ENCODE measurements around the gene ALDH1A3. TPM values are rescaled to one million over a fixed set of nuclear protein-coding genes. Genes with fewer than 3 reads are reported as not detected.
"Not testable (repeated sequence)": the region's sequence is repeated elsewhere in the genome, so short reads cannot be mapped to it uniquely, and the experiment has no call there.

Gene ALDH1A3
- total RNA-seq, 5 donors from 2014 or later (not counting 1 experiment from before 2014, with no cell fraction given) = 0.26 to 1.2 (median 0.38) TPM; not detected in 2

- Histone ChIP-seq H3K27me3 (replicated peaks in 1 of 2; ENCODE audit: control insufficient read depth in 2 of 2, extremely low read depth in 1 of 2, insufficient read depth in 2 of 2, low read length in 1 of 2) (peaks cover 6 to 36% of the 10 kb centered on the region in 2 experiments), H3K4me3 (ENCODE audit: control insufficient read depth in 1 of 2, extremely low read depth in 1 of 2, low read length in 1 of 2) (peak overlapping the region; percentile 11 to 44), H3K27ac (ENCODE audit: low read length) (no peak overlapping the region), H3K9me3 (no peaks in the 10 kb centered on the region), H3K36me3 (ENCODE audit: control insufficient read depth in 2 of 2, extremely low read depth in 1 of 2, insufficient read depth in 1 of 2, low read length in 1 of 2) (no peaks in the 10 kb centered on the region), H3K4me1 (ENCODE audit: control insufficient read depth in 1 of 2, extremely low read depth in 1 of 2, insufficient read depth in 2 of 2, low read length in 2 of 2) (peaks cover 0 to 11% of the 10 kb centered on the region in 2 experiments)
- POLR2A ChIA-PET = no interaction called here
- Mint-ChIP-seq H3K4me1 (peaks cover 6 to 9% (median 6%) of the 10 kb centered on the region in 3 donors), H3K27ac (peak overlapping the region in 1 of 2 donors; percentile 66), H3K27me3 (peaks cover 12 to 22% of the 10 kb centered on the region in 2 donors), H3K36me3 (no peaks in the 10 kb centered on the region), H3K9me3 (no peaks in the 10 kb centered on the region), H3K4me3 (peak overlapping the region; percentile 77 to 81 (median 81))
- 23% methylated on average over 44 of the region's 47 CpGs for WGBS (ENCODE audit: insufficient coverage)
- peak in 34 of 35 experiments; percentile 12 to 70 (median 42) for DNase-seq
- CTCF ChIA-PET = interaction anchor here in 1 of 2 donors (1.3 kb wide), 1 partner anchor 45 kb away, joined by 4 read pairs; no protein-coding TSS in a partner anchor
- peak; percentile 83 to 96 (median 88) for ATAC-seq (replicated peaks in 1 of 4)
Observed at GRCh38 chr15:100849021-100849854, 30.4 kb upstream of the ALDH1A3 start.

- Histone ChIP-seq H3K36me3 (ENCODE audit: control insufficient read depth in 2 of 2, extremely low read depth in 1 of 2, insufficient read depth in 1 of 2, low read length in 1 of 2) (no peaks in the 10 kb centered on the region), H3K4me1 (ENCODE audit: control insufficient read depth in 1 of 2, extremely low read depth in 1 of 2, insufficient read depth in 2 of 2, low read length in 2 of 2) (peaks cover 0 to 11% of the 10 kb centered on the region in 2 experiments), H3K4me3 (ENCODE audit: control insufficient read depth in 1 of 2, extremely low read depth in 1 of 2, low read length in 1 of 2) (peak overlapping the region; percentile 11 to 44), H3K27ac (ENCODE audit: low read length) (no peak overlapping the region), H3K27me3 (replicated peaks in 1 of 2; ENCODE audit: control insufficient read depth in 2 of 2, extremely low read depth in 1 of 2, insufficient read depth in 2 of 2, low read length in 1 of 2) (peaks cover 6 to 37% of the 10 kb centered on the region in 2 experiments), H3K9me3 (no peaks in the 10 kb centered on the region)
- ATAC-seq (replicated peaks in 1 of 4) (peak in 1 of 4 experiments; percentile 42), DNase-seq (no peak)
- CTCF ChIA-PET = interaction anchor here in 1 of 2 donors (1.3 kb wide), 1 partner anchor 46 kb away, joined by 4 read pairs; no protein-coding TSS in a partner anchor
- POLR2A ChIA-PET = no interaction called here
- Mint-ChIP-seq H3K27me3 (peaks cover 9 to 24% of the 10 kb centered on the region in 2 donors), H3K4me3 (peak overlapping the region; percentile 77 to 81 (median 81)), H3K4me1 (peaks cover 6 to 9% (median 6%) of the 10 kb centered on the region in 3 donors), H3K27ac (no peak overlapping the region), H3K9me3 (no peaks in the 10 kb centered on the region), H3K36me3 (no peaks in the 10 kb centered on the region)
- WGBS (ENCODE audit: insufficient coverage) = 10% methylated on average over 18 of the region's 22 CpGs
Observed at GRCh38 chr15:100849855-100850218, 29.8 kb upstream of the ALDH1A3 start.

- ATAC-seq (replicated peaks in 1 of 4); H3K36me3 Mint-ChIP-seq; CTCF ChIA-PET: not testable (repeated sequence)
Observed at GRCh38 chr15:100851428-100852015, 28.1 kb upstream of the ALDH1A3 start.

DNA sequence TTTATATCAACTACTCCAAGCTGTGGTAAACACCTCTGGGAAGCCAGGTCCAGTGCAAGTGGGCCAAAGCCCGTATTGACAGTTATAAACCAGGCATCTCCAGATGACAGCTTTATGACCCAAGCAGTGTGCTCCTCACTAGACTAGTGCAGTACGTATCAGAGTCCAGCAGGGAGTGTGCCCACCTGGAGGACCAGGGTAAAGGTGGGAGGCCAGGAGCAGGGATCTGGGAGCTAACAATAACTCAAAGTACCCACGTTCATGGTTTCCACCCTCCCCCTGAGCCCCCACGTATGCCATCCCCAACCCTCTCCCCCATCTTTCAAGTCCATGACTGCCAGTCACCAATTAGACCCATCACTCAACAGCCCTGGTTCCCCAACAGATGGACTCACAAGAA is 27.0 kb upstream of the ALDH1A3 start:
- peaks cover 6 to 9% (median 6%) of the 10 kb centered on the region in 3 donors for H3K4me1 Mint-ChIP-seq
- CTCF ChIA-PET = no interaction called here
- H3K4me3 ChIP-seq (ENCODE audit: control insufficient read depth in 1 of 2, extremely low read depth in 1 of 2, low read length in 1 of 2) = no peak overlapping the region
- WGBS (ENCODE audit: insufficient coverage) = 77% methylated on average over 4 of the region's 4 CpGs
- no peak overlapping the region for H3K27ac ChIP-seq (ENCODE audit: low read length)
- DNase-seq = no peak
- H3K36me3 Mint-ChIP-seq = no peaks in the 10 kb centered on the region
- no peak overlapping the region for H3K27ac Mint-ChIP-seq
- peaks cover 0 to 11% of the 10 kb centered on the region in 2 experiments for H3K4me1 ChIP-seq (ENCODE audit: control insufficient read depth in 1 of 2, extremely low read depth in 1 of 2, insufficient read depth in 2 of 2, low read length in 2 of 2)
- H3K9me3 ChIP-seq = no peaks in the 10 kb centered on the region
- H3K36me3 ChIP-seq (ENCODE audit: control insufficient read depth in 2 of 2, extremely low read depth in 1 of 2, insufficient read depth in 1 of 2, low read length in 1 of 2) = no peaks in the 10 kb centered on the region
- no peak for ATAC-seq (replicated peaks in 1 of 4)
- H3K27me3 Mint-ChIP-seq = peaks cover 0 to 16% of the 10 kb centered on the region in 2 donors
- H3K27me3 ChIP-seq (replicated peaks in 1 of 2; ENCODE audit: control insufficient read depth in 2 of 2, extremely low read depth in 1 of 2, insufficient read depth in 2 of 2, low read length in 1 of 2) = peaks cover 2 to 34% of the 10 kb centered on the region in 2 experiments
- POLR2A ChIA-PET = no interaction called here
- H3K4me3 Mint-ChIP-seq = no peak overlapping the region
- no peaks in the 10 kb centered on the region for H3K9me3 Mint-ChIP-seq

More at GRCh38 chr15:100851428-100852015, 28.1 kb upstream of the ALDH1A3 start:
- H3K4me1 Mint-ChIP-seq; POLR2A ChIA-PET; H3K36me3 ChIP-seq (ENCODE audit: control insufficient read depth in 2 of 2, extremely low read depth in 1 of 2, insufficient read depth in 1 of 2, low read length in 1 of 2); H3K9me3 Mint-ChIP-seq; H3K27ac Mint-ChIP-seq; H3K9me3 ChIP-seq; H3K27ac ChIP-seq (ENCODE audit: low read length); H3K4me3 ChIP-seq (ENCODE audit: control insufficient read depth in 1 of 2, extremely low read depth in 1 of 2, low read length in 1 of 2); H3K4me3 Mint-ChIP-seq; DNase-seq: not testable (repeated sequence)
- peaks cover 0 to 11% of the 10 kb centered on the region in 2 experiments for H3K4me1 ChIP-seq (ENCODE audit: control insufficient read depth in 1 of 2, extremely low read depth in 1 of 2, insufficient read depth in 2 of 2, low read length in 2 of 2)
- peaks cover 7 to 23% of the 10 kb centered on the region in 2 donors for H3K27me3 Mint-ChIP-seq
- peaks cover 6 to 34% of the 10 kb centered on the region in 2 experiments for H3K27me3 ChIP-seq (replicated peaks in 1 of 2; ENCODE audit: control insufficient read depth in 2 of 2, extremely low read depth in 1 of 2, insufficient read depth in 2 of 2, low read length in 1 of 2)
- 94% methylated on average over 8 of the region's 12 CpGs for WGBS (ENCODE audit: insufficient coverage)

GRCh38 chr15:100853676-100854440 is 25.8 kb upstream of the ALDH1A3 start:
- Mint-ChIP-seq H3K4me1 (peaks cover 5 to 9% (median 6%) of the 10 kb centered on the region in 3 donors), H3K9me3 (no peaks in the 10 kb centered on the region), H3K27ac (no peak overlapping the region), H3K4me3 (no peak overlapping the region), H3K36me3 (no peaks in the 10 kb centered on the region), H3K27me3 (peaks cover 0 to 14% of the 10 kb centered on the region in 2 donors)
- Histone ChIP-seq H3K9me3 (no peaks in the 10 kb centered on the region), H3K36me3 (ENCODE audit: control insufficient read depth in 2 of 2, extremely low read depth in 1 of 2, insufficient read depth in 1 of 2, low read length in 1 of 2) (no peaks in the 10 kb centered on the region), H3K4me1 (ENCODE audit: control insufficient read depth in 1 of 2, extremely low read depth in 1 of 2, insufficient read depth in 2 of 2, low read length in 2 of 2) (peaks cover 0 to 10% of the 10 kb centered on the region in 2 experiments), H3K27ac (ENCODE audit: low read length) (no peak overlapping the region), H3K4me3 (ENCODE audit: control insufficient read depth in 1 of 2, extremely low read depth in 1 of 2, low read length in 1 of 2) (no peak overlapping the region), H3K27me3 (replicated peaks in 1 of 2; ENCODE audit: control insufficient read depth in 2 of 2, extremely low read depth in 1 of 2, insufficient read depth in 2 of 2, low read length in 1 of 2) (peaks cover 2 to 29% of the 10 kb centered on the region in 2 experiments)
- 83% methylated on average over 11 of the region's 15 CpGs for WGBS (ENCODE audit: insufficient coverage)
- ChIA-PET POLR2A (no interaction called here), CTCF (no interaction called here)
- no peak for DNase-seq
- no peak for ATAC-seq (replicated peaks in 1 of 4)

DNA sequence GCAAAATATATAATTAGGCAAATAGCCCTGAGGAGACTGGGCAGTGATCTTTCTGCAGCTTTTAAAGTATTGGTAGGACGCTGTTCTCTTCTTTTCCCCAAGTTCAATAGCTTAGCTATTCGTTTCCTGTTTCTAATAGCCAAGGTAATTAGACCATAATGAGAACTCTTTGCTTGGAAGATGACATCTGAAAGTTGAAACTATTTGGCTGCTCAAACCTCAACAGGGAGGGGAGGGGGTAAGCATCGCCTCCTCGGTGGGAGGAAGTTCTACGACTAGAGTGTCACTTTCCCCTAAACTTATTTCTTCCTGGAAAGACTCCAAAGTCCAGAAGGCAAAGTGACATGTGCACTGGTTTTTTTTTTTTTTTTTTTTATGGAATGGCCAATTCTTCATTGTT is 22.8 kb upstream of the ALDH1A3 start:
- no peak overlapping the region for H3K27ac Mint-ChIP-seq
- peaks cover 0 to 6% of the 10 kb centered on the region in 2 donors for H3K27me3 Mint-ChIP-seq
- H3K4me3 Mint-ChIP-seq = no peak overlapping the region
- H3K36me3 ChIP-seq (ENCODE audit: control insufficient read depth in 2 of 2, extremely low read depth in 1 of 2, insufficient read depth in 1 of 2, low read length in 1 of 2) = no peaks in the 10 kb centered on the region
- no peaks in the 10 kb centered on the region for H3K9me3 ChIP-seq
- no peaks in the 10 kb centered on the region for H3K36me3 Mint-ChIP-seq
- no peak for DNase-seq
- no peak overlapping the region for H3K4me3 ChIP-seq (ENCODE audit: control insufficient read depth in 1 of 2, extremely low read depth in 1 of 2, low read length in 1 of 2)
- no peak for ATAC-seq (replicated peaks in 1 of 4)
- H3K4me1 ChIP-seq (ENCODE audit: control insufficient read depth in 1 of 2, extremely low read depth in 1 of 2, insufficient read depth in 2 of 2, low read length in 2 of 2) = no peaks in the 10 kb centered on the region
- WGBS (ENCODE audit: insufficient coverage) = no CpG with 5 or more reads among the region's 5 CpGs
- no peak overlapping the region for H3K27ac ChIP-seq (ENCODE audit: low read length)
- CTCF ChIA-PET = no interaction called here
- POLR2A ChIA-PET = no interaction called here
- no peaks in the 10 kb centered on the region for H3K4me1 Mint-ChIP-seq
- H3K27me3 ChIP-seq (replicated peaks in 1 of 2; ENCODE audit: control insufficient read depth in 2 of 2, extremely low read depth in 1 of 2, insufficient read depth in 2 of 2, low read length in 1 of 2) = peaks cover 0 to 23% of the 10 kb centered on the region in 2 experiments
- H3K9me3 Mint-ChIP-seq = no peaks in the 10 kb centered on the region
